OCI-LY3 (cell line): ENCODE results near the gene TNNC2.

ENCODE experiments used
- H2AFZ ChIP-seq: fragments of 200-600, 300-600 bp; shearing (Covaris generic); 2 replicates; pipeline ENCODE4 v1.6.0; 2014; ENCODE audit warnings: antibody characterized with exemption, low read depth, low read length
- H3K27ac ChIP-seq: fragments of 200-600, 300-600 bp; sonication (generic); 2 replicates; pipeline ENCODE4 v1.5.1; 2014; ENCODE audit warnings: mild to moderate bottlenecking, low read length, moderate library complexity, mixed read lengths
- H3K27me3 ChIP-seq: fragments of 200-600, 300-600 bp; sonication (generic); 2 replicates; pipeline ENCODE4 v1.6.1; 2014; ENCODE audit warnings: low read depth, low read length, mixed read lengths
- H3K36me3 ChIP-seq: fragments of 200-600, 300-600 bp; sonication (generic); replicated peaks from 2 replicates; pipeline ENCODE3; 2014; ENCODE audit warnings: low read depth, low read length, mixed read lengths
- H3K4me1 ChIP-seq: fragments of 300-600, 200-600 bp; sonication (generic); 2 replicates; pipeline ENCODE4 v1.6.1; 2014; ENCODE audit warnings: low read length, mixed read lengths
- H3K4me2 ChIP-seq: fragments of 200-600, 300-600 bp; sonication (generic); 2 replicates; pipeline ENCODE4 v1.6.1; 2014; ENCODE audit warnings: low read length, mixed read lengths
- H3K4me3 ChIP-seq: fragments of 300-600, 200-600 bp; sonication (generic); 2 replicates; pipeline ENCODE4 v1.5.1; 2014; ENCODE audit warnings: antibody characterized with exemption, mild to moderate bottlenecking, low read length, moderate library complexity
- H3K79me2 ChIP-seq: fragments of 300-600, 200-600 bp; shearing (Covaris generic); 2 replicates; pipeline ENCODE4 v1.6.1; 2014; ENCODE audit warnings: mild to moderate bottlenecking, low read length, mixed read lengths
- H3K9ac ChIP-seq: fragments of 300-600, 200-600 bp; shearing (Covaris generic); 2 replicates; pipeline ENCODE4 v1.6.0; 2014; ENCODE audit warnings: mild to moderate bottlenecking, low read length, moderate library complexity
- H3K9me3 ChIP-seq: fragments of 200-600, 300-600 bp; shearing (Covaris generic); 2 replicates; pipeline ENCODE4 v1.6.1; 2014; ENCODE audit warnings: low read length, mixed read lengths; ENCODE audit not compliant: insufficient read depth
- H4K20me1 ChIP-seq: fragments of 200-600, 300-600 bp; sonication (generic); 2 replicates; pipeline ENCODE4 v1.6.1; 2016; ENCODE audit warnings: low read length, mixed read lengths; ENCODE audit not compliant: insufficient read depth
- EZH2phosphoT487 ChIP-seq: fragments of 200-600 bp; shearing (Covaris generic); IDR thresholded peaks from 2 replicates; pipeline ENCODE4 v1.6.1; 2018; ENCODE audit warnings: antibody characterized with exemption, mixed run types, low read depth
- TF ChIP-seq, protein P1 (sequence below): fragments of 200-600, 300-600 bp; sonication (generic); IDR thresholded peaks from 2 replicates; pipeline ENCODE4 v1.5.1; 2014; ENCODE audit warnings: antibody characterized with exemption, low read length, low read depth

TNNC2 gene

DNA sequence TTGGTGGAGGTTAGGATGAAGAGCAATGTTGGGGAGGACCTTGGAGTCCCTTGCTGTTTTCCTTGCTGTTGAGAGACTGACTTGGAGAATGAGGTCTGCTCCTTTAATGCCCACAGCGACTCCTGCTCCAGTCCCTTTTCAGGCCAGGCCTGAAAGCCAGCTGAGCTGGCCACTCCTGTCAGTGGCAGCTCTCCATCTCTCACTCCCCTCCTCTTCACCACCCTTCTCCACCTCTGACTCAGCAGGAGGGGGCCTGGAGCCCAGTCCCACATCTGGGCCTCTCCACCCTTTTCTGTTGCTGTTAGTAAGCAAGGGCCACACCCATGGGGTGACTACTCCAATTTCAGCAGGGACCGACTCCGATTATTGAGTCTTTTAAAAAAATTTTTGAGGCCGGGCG, 8.7 kb upstream of the TNNC2 start:
- TF ChIP-seq, protein P1, sequence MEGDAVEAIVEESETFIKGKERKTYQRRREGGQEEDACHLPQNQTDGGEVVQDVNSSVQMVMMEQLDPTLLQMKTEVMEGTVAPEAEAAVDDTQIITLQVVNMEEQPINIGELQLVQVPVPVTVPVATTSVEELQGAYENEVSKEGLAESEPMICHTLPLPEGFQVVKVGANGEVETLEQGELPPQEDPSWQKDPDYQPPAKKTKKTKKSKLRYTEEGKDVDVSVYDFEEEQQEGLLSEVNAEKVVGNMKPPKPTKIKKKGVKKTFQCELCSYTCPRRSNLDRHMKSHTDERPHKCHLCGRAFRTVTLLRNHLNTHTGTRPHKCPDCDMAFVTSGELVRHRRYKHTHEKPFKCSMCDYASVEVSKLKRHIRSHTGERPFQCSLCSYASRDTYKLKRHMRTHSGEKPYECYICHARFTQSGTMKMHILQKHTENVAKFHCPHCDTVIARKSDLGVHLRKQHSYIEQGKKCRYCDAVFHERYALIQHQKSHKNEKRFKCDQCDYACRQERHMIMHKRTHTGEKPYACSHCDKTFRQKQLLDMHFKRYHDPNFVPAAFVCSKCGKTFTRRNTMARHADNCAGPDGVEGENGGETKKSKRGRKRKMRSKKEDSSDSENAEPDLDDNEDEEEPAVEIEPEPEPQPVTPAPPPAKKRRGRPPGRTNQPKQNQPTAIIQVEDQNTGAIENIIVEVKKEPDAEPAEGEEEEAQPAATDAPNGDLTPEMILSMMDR: no peak
- no peak for TF ChIP-seq EZH2phosphoT487

DNA sequence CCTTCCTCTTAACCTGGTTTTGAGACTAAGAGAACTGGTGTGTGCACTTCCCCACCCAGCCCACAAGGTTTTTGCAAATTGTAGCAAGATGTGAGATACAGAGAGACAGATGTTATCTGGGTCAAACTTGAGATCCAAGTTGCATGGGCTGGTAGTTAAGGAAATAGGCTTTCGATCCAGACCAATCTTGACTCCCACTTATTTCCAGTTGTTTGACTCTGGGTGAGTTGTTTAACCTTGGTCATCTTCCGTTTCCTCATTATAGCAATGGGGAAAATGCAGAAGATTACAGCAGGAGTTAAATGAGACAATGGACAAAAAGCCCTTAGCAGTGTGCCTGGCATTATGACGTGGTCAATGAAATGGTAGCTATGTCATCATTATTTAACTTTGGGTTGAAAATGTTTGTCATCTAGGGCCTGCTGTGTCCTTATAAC, 8.2 kb upstream of the TNNC2 start:
- Histone ChIP-seq H3K4me3 (no peak overlapping the region), H3K27me3 (peaks cover 8% of the 10 kb centered on the region), H3K27ac (no peak overlapping the region), H4K20me1 (no peaks in the 10 kb centered on the region), H3K36me3 (no peaks in the 10 kb centered on the region), H3K9ac (no peak overlapping the region), H3K9me3 (no peaks in the 10 kb centered on the region), H3K4me1 (peaks cover 9% of the 10 kb centered on the region), H3K79me2 (no peaks in the 10 kb centered on the region), H3K4me2 (no peak overlapping the region), H2AFZ (no peak overlapping the region)
- no peak for TF ChIP-seq EZH2phosphoT487
- TF ChIP-seq, protein P1: no peak

More for the DNA sequence above, 8.7 kb upstream of the TNNC2 start:
- Histone ChIP-seq H3K27ac (no peak overlapping the region), H4K20me1 (no peaks in the 10 kb centered on the region), H3K9ac (no peak overlapping the region), H3K4me3 (no peak overlapping the region), H3K9me3 (no peaks in the 10 kb centered on the region), H3K79me2 (no peaks in the 10 kb centered on the region), H3K4me2 (no peak overlapping the region), H3K27me3 (peaks cover 6% of the 10 kb centered on the region; the same call in 1 of the 2 replicates), H3K4me1 (peaks cover 9% of the 10 kb centered on the region), H3K36me3 (no peaks in the 10 kb centered on the region), H2AFZ (no peak overlapping the region)

GRCh38 chr20:45834797-45835161, 7.7 kb upstream of the TNNC2 start:
- peaks cover 6% of the 10 kb centered on the region for H3K4me1 ChIP-seq

GRCh38 chr20:45833883-45834796, 7.0 kb upstream of the TNNC2 start:
- Histone ChIP-seq H3K4me3 (peak overlapping the region; percentile 75), H3K9me3 (no peaks in the 10 kb centered on the region), H3K79me2 (no peaks in the 10 kb centered on the region), H4K20me1 (no peaks in the 10 kb centered on the region), H3K4me2 (peak overlapping the region; percentile 83), H3K36me3 (no peaks in the 10 kb centered on the region), H3K4me1 (peaks cover 4% of the 10 kb centered on the region; the same call in 1 of the 2 replicates), H2AFZ (peak overlapping the region; percentile 84; the same call in 1 of the 2 replicates), H3K27ac (no peak overlapping the region), H3K27me3 (peaks cover 10% of the 10 kb centered on the region), H3K9ac (peak overlapping the region; percentile 55)
- TF ChIP-seq, protein P1: no peak
- TF ChIP-seq EZH2phosphoT487: no peak

More at GRCh38 chr20:45834797-45835161, 7.7 kb upstream of the TNNC2 start:
- Histone ChIP-seq H3K9ac (no peak overlapping the region), H4K20me1 (no peaks in the 10 kb centered on the region), H3K36me3 (no peaks in the 10 kb centered on the region), H3K9me3 (no peaks in the 10 kb centered on the region), H3K79me2 (no peaks in the 10 kb centered on the region), H3K27me3 (peaks cover 10% of the 10 kb centered on the region), H3K4me2 (no peak overlapping the region), H3K27ac (no peak overlapping the region), H3K4me3 (no peak overlapping the region), H2AFZ (no peak overlapping the region)
- TF ChIP-seq, protein P1: no peak
- no peak for TF ChIP-seq EZH2phosphoT487
